HepG2 (cell line): ENCODE results near the gene GALNT17. TPM values are rescaled to one million over a fixed set of nuclear protein-coding genes. Genes with fewer than 3 reads are reported as not detected.

Source experiments
- ATAC-seq: fragments of 200-7000 bp; cut with Tn5 transposase; 3 replicates; pipeline ENCODE4 v1.9.1; 2020; ENCODE audit warnings: mild to moderate bottlenecking, moderate library complexity
- BruUV-seq: library from RNA; stranded (reverse); fragments of 400-500 nt; replicated peaks from 2 replicates; lab custom pipeline; 2021; lab: Mats Ljungman, UMichigan
- CTCF ChIA-PET: fragments of 300-600 bp; formaldehyde crosslinking; extraction: SDS; loops from one replicate; lab custom pipeline; 2021; ENCODE audit warnings: low total read pairs, inconsistent platforms, low intra/inter-chr PET ratio; lab: Yijun Ruan, JAX
- POLR2A ChIA-PET: fragments of 350-600 bp; sonication (Branson Sonifier 250); formaldehyde crosslinking; loops from one replicate; lab custom pipeline; 2020; ENCODE audit warnings: antibody characterized with exemption, inconsistent platforms; lab: Yijun Ruan, JAX
- DNase-seq: peaks from one replicate; pipeline ENCODE4 v3.0.0-alpha.2; 2015; ENCODE audit warnings: low spot score
- FAIRE-seq: peaks from 3 replicates; lab custom pipeline; 2011; peaks lifted over from hg19 to GRCh38; lab: Jason Lieb, UNC
- H2AFZ ChIP-seq: one replicate; pipeline ENCODE4 v1.6.1; 2011; ENCODE audit warnings: low read length, inconsistent platforms
- H3K27ac ChIP-seq: fragments of 300-600 bp; 3 replicates; pipeline ENCODE4 v1.8.0; 2011; ENCODE audit warnings: mixed run types, mild to moderate bottlenecking, mixed read lengths, low read length, inconsistent platforms; ENCODE audit not compliant: insufficient read depth; ENCODE audit errors: extremely low read length
- H3K27me3 ChIP-seq, 2 experiments: fragments of 200-600 bp in 1 of 2; 2 replicates in 1 of 2; 3 replicates in 1 of 2; pipeline versions ENCODE4 v1.6.0 to v1.8.0; 2011; ENCODE audit warnings: low read length in 2 of 2, mild to moderate bottlenecking in 2 of 2, moderate library complexity in 2 of 2, inconsistent platforms in 1 of 2; ENCODE audit not compliant: insufficient read depth in 2 of 2, control insufficient read depth in 1 of 2
- H3K36me3 ChIP-seq, 2 experiments: fragments of 200-600 bp in 1 of 2; replicated peaks in 1 of 2; 2 replicates in 1 of 2; 3 replicates in 1 of 2; pipeline versions ENCODE4 v1.5.1 to v1.8.0; 2011; ENCODE audit warnings: low read length in 2 of 2, inconsistent platforms in 1 of 2; ENCODE audit not compliant: insufficient read depth in 2 of 2, control insufficient read depth in 1 of 2
- H3K4me1 ChIP-seq: 2 replicates; pipeline ENCODE4 v1.5.1; 2012; ENCODE audit warnings: low read length, inconsistent platforms; ENCODE audit not compliant: insufficient read depth
- H3K4me2 ChIP-seq: 2 replicates; pipeline ENCODE4 v1.6.0; 2011; ENCODE audit warnings: low read depth, low read length, inconsistent platforms
- H3K4me3 ChIP-seq, 3 experiments: fragments of 200-600 bp in 1 of 3; sonication (generic), shearing (Covaris generic) in 1 of 3; replicated peaks in 1 of 3; 2 replicates each; pipeline ENCODE4 v1.5.1; 2011 to 2016; ENCODE audit warnings: low read length in 3 of 3, inconsistent platforms in 2 of 3, low read depth in 2 of 3, mild to moderate bottlenecking in 2 of 3, control low read depth in 1 of 3, mixed read lengths in 1 of 3; ENCODE audit not compliant: insufficient read depth in 1 of 3
- H3K79me2 ChIP-seq: one replicate; pipeline ENCODE4 v1.6.1; 2011; ENCODE audit warnings: low read length, inconsistent platforms; ENCODE audit not compliant: insufficient read depth
- H3K9ac ChIP-seq: 2 replicates; pipeline ENCODE4 v1.6.0; 2011; ENCODE audit warnings: mild to moderate bottlenecking, low read depth, low read length, inconsistent platforms; ENCODE audit not compliant: insufficient read depth
- H3K9me3 ChIP-seq: 2 replicates; pipeline ENCODE4 v1.5.1; 2012; ENCODE audit warnings: mild to moderate bottlenecking, low read length
- H4K20me1 ChIP-seq: 2 replicates; pipeline ENCODE4 v1.6.0; 2011; ENCODE audit warnings: inconsistent platforms, mild to moderate bottlenecking, low read length, moderate library complexity; ENCODE audit not compliant: insufficient read depth
- NFATC3 ChIP-seq: sonication (generic); formaldehyde crosslinking; IDR thresholded peaks from 2 replicates; pipeline ENCODE4 v1.5.1; 2020; ENCODE audit warnings: mild to moderate bottlenecking, missing genetic modification reagents
- ZFP36 ChIP-seq: fragments of 150-350 bp; IDR thresholded peaks from 2 replicates; pipeline ENCODE4 v1.6.1; 2018; ENCODE audit warnings: borderline replicate concordance, low read length, low read depth; ENCODE audit not compliant: partially characterized antibody
- ZNF34 ChIP-seq: sonication (generic); formaldehyde crosslinking; IDR thresholded peaks from 2 replicates; pipeline ENCODE4 v1.4.0; 2020; ENCODE audit warnings: mild to moderate bottlenecking, missing genetic modification reagents, borderline replicate concordance
- ZNF441 ChIP-seq: sonication (generic); formaldehyde crosslinking; IDR thresholded peaks from 2 replicates; pipeline ENCODE4 v1.7.0; 2021; ENCODE audit warnings: missing genetic modification reagents, borderline replicate concordance
- ZNF567 ChIP-seq: sonication (generic); formaldehyde crosslinking; IDR thresholded peaks from 2 replicates; pipeline ENCODE4 v1.8.1; 2023; ENCODE audit warnings: mild to moderate bottlenecking, missing genetic modification reagents, borderline replicate concordance
- WGBS: methylation state at CpG from one replicate; pipeline ENCODE4 v1.1.6; 2017; ENCODE audit warnings: low lambda C conversion rate; 5-methylcytosine and 5-hydroxymethylcytosine counted together
- in situ Hi-C: cut with HindIII; loops from 2 replicates; pipeline ENCODE4 v1.10.0; 2017; ENCODE audit warnings: low pct_unique_long_range_greater_than_20kb; ENCODE audit not compliant: extremely low pct_ligation_motif_present
- intact Hi-C: fragments of 100-400 bp; cut with micrococcal nuclease; formaldehyde crosslinking; loops from one replicate; pipeline ENCODE4 v1.10.0; 2022; ENCODE audit not compliant: unreplicated experiment
- polyA plus RNA-seq, 8 experiments: library from polyadenylated mRNA; depleted of rRNA in 3 of 8; stranded (reverse) in 7 of 8; unstranded in 1 of 8; fragments of >200 nt; fragmentation: Illumina TruSeq in 4 of 8; extraction: Trizol in 4 of 8; gene quantifications; 2 replicates each; pipeline versions ENCODE4 v1.2.1 to v1.2.3, GENCODE V29; 2011 to 2016; ENCODE audit warnings: low read depth in 4 of 8, missing spikeins in 1 of 8, mixed read lengths in 1 of 8; ENCODE audit not compliant: insufficient read depth in 1 of 8
- total RNA-seq, 5 experiments: library from RNA; depleted of rRNA; stranded (reverse); fragments of >200 nt; fragmentation: Illumina TruSeq; extraction: Trizol; gene quantifications; 2 replicates each; pipeline ENCODE4 v1.2.3, GENCODE V29; 2016; ENCODE audit warnings: low read depth in 1 of 5
- TF ChIP-seq, protein P1 (sequence below): sonication (generic); formaldehyde crosslinking; IDR thresholded peaks from 2 replicates; pipeline ENCODE4 v1.4.0; 2020; ENCODE audit warnings: mild to moderate bottlenecking, missing genetic modification reagents, borderline replicate concordance
- TF ChIP-seq, protein P2 (sequence below): sonication (generic); formaldehyde crosslinking; IDR thresholded peaks from 2 replicates; pipeline ENCODE4 v1.4.0; 2020; ENCODE audit warnings: mild to moderate bottlenecking, missing genetic modification reagents
- TF ChIP-seq, protein P3 (sequence below): sonication (generic); formaldehyde crosslinking; IDR thresholded peaks from 2 replicates; pipeline ENCODE4 v1.5.1; 2020; ENCODE audit warnings: missing genetic modification reagents, mild to moderate bottlenecking, borderline replicate concordance
- TF ChIP-seq, protein P4 (sequence below): sonication (generic); formaldehyde crosslinking; IDR thresholded peaks from 2 replicates; pipeline ENCODE4 v1.8.0; 2022; ENCODE audit warnings: mild to moderate bottlenecking, missing genetic modification reagents, borderline replicate concordance

The GALNT17 gene
- total and polyA plus RNA-seq, 2 of the 13 experiments (the other 11 are each of a cell fraction or from before 2014, with no cell fraction given) = not detected

DNA sequence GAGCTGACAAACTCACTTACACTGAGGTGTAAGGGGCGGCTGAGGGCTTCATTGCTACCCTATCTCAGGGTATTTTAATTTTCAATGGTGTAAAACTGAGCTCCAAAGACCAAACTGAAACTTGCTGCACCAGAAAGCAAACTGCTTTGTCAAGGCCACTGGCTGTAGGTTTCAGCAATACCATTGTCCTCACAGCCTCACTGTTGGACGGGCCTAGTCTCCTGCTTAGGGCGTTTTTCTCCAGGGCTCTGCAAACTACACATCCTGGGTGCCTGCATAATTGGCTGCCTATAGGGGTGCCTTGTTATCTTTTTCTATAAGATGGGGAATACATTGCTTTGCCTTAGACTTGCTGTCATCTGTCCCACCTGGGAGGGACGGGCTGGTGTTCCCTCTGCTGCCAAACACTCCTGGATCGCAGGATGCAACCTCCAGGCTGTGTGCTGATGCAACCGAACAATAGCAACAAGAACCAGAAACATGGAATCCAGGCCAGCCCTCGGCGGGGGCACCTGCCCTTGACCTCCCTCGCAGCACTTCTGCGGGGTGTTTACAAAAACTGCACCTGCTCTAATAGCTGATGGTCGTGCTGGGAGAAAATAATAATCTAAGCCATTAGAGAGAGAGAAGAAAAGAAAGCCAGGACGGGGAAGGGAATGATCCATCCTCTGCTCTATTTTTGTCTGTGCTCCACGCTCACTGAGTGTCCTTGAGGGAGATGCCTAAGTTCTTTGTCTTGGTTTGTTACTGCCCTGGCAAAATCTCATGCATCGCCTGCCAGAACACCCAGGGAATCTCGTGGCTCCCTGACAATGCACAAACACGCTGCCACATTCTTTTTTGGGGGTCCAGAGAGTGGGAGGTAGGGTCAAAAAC is 104.5 kb downstream of the GALNT17 start:
- CTCF ChIA-PET = no interaction called here
- TF ChIP-seq, protein P1, sequence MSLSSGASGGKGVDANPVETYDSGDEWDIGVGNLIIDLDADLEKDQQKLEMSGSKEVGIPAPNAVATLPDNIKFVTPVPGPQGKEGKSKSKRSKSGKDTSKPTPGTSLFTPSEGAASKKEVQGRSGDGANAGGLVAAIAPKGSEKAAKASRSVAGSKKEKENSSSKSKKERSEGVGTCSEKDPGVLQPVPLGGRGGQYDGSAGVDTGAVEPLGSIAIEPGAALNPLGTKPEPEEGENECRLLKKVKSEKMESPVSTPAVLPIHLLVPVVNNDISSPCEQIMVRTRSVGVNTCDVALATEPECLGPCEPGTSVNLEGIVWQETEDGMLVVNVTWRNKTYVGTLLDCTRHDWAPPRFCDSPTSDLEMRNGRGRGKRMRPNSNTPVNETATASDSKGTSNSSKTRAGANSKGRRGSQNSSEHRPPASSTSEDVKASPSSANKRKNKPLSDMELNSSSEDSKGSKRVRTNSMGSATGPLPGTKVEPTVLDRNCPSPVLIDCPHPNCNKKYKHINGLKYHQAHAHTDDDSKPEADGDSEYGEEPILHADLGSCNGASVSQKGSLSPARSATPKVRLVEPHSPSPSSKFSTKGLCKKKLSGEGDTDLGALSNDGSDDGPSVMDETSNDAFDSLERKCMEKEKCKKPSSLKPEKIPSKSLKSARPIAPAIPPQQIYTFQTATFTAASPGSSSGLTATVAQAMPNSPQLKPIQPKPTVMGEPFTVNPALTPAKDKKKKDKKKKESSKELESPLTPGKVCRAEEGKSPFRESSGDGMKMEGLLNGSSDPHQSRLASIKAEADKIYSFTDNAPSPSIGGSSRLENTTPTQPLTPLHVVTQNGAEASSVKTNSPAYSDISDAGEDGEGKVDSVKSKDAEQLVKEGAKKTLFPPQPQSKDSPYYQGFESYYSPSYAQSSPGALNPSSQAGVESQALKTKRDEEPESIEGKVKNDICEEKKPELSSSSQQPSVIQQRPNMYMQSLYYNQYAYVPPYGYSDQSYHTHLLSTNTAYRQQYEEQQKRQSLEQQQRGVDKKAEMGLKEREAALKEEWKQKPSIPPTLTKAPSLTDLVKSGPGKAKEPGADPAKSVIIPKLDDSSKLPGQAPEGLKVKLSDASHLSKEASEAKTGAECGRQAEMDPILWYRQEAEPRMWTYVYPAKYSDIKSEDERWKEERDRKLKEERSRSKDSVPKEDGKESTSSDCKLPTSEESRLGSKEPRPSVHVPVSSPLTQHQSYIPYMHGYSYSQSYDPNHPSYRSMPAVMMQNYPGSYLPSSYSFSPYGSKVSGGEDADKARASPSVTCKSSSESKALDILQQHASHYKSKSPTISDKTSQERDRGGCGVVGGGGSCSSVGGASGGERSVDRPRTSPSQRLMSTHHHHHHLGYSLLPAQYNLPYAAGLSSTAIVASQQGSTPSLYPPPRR = no peak
- TF ChIP-seq, protein P2, sequence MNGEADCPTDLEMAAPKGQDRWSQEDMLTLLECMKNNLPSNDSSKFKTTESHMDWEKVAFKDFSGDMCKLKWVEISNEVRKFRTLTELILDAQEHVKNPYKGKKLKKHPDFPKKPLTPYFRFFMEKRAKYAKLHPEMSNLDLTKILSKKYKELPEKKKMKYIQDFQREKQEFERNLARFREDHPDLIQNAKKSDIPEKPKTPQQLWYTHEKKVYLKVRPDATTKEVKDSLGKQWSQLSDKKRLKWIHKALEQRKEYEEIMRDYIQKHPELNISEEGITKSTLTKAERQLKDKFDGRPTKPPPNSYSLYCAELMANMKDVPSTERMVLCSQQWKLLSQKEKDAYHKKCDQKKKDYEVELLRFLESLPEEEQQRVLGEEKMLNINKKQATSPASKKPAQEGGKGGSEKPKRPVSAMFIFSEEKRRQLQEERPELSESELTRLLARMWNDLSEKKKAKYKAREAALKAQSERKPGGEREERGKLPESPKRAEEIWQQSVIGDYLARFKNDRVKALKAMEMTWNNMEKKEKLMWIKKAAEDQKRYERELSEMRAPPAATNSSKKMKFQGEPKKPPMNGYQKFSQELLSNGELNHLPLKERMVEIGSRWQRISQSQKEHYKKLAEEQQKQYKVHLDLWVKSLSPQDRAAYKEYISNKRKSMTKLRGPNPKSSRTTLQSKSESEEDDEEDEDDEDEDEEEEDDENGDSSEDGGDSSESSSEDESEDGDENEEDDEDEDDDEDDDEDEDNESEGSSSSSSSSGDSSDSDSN (CRISPR knock-in tag) = no peak
- no peak for TF ChIP-seq ZNF34 (CRISPR knock-in tag)
- TF ChIP-seq, protein P3, sequence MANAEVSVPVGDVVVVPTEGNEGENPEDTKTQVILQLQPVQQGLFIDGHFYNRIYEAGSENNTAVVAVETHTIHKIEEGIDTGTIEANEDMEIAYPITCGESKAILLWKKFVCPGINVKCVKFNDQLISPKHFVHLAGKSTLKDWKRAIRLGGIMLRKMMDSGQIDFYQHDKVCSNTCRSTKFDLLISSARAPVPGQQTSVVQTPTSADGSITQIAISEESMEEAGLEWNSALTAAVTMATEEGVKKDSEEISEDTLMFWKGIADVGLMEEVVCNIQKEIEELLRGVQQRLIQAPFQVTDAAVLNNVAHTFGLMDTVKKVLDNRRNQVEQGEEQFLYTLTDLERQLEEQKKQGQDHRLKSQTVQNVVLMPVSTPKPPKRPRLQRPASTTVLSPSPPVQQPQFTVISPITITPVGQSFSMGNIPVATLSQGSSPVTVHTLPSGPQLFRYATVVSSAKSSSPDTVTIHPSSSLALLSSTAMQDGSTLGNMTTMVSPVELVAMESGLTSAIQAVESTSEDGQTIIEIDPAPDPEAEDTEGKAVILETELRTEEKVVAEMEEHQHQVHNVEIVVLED (CRISPR knock-in tag) = no peak
- TF ChIP-seq ZNF441 = no peak
- no peak for TF ChIP-seq NFATC3 (CRISPR knock-in tag)
- TF ChIP-seq, protein P4, sequence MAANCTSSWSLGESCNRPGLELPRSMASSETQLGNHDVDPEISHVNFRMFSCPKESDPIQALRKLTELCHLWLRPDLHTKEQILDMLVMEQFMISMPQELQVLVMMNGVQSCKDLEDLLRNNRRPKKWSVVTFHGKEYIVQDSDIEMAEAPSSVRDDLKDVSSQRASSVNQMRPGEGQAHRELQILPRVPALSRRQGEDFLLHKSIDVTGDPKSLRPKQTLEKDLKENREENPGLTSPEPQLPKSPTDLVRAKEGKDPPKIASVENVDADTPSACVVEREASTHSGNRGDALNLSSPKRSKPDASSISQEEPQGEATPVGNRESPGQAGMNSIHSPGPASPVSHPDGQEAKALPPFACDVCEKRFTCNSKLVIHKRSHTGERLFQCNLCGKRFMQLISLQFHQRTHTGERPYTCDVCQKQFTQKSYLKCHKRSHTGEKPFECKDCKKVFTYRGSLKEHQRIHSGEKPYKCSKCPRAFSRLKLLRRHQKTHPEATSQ (CRISPR knock-in tag) = no peak
- TF ChIP-seq ZFP36 = no peak
- TF ChIP-seq ZNF567 (CRISPR knock-in tag) = no peak
- TF ChIP-seq, all 625 proteins: peak for 0
- FAIRE-seq = no peak

More for the DNA sequence above, 104.5 kb downstream of the GALNT17 start:
- H3K9me3 ChIP-seq = peaks cover under 1% of the 10 kb centered on the region; the same call in 1 of the 2 replicates
- ATAC-seq = peak; percentile 35; the same call in 1 of the 3 replicates
- 5% methylated on average over 14 of the region's 16 CpGs for WGBS
- POLR2A ChIA-PET = no interaction called here
- no peak overlapping the region for H3K4me2 ChIP-seq
- no peak overlapping the region for H2AFZ ChIP-seq
- no peaks in the 10 kb centered on the region for H3K36me3 ChIP-seq
- intact Hi-C loops = no loop called here
- H4K20me1 ChIP-seq = no peaks in the 10 kb centered on the region
- DNase-seq = no peak
- in situ Hi-C loops = no loop called here
- BruUV-seq = no TSS peak
- no peak overlapping the region for H3K27ac ChIP-seq
- H3K4me1 ChIP-seq = no peaks in the 10 kb centered on the region
- no peak overlapping the region for H3K9ac ChIP-seq
- no peaks in the 10 kb centered on the region for H3K79me2 ChIP-seq
- no peak overlapping the region for H3K4me3 ChIP-seq
- H3K27me3 ChIP-seq = no peaks in the 10 kb centered on the region
